ENCODE measurements around the gene SBK3. TPM values are rescaled to one million over a fixed set of nuclear protein-coding genes. Genes with fewer than 3 reads are reported as not detected.

Gene SBK3
- total RNA-seq, 2 donors from 2014 or later = not detected

Other genes starting within 250 kb of the SBK3 start
- not detected for gene TMEM150B, start 220.2 kb downstream of the SBK3 start, total RNA-seq
- gene KMT5C, start 205.7 kb downstream of the SBK3 start, total RNA-seq = 10 to 100 TPM; 30.7 to 56.2 TPM
- gene COX6B2, start 190.8 kb downstream of the SBK3 start, total RNA-seq = under 1 TPM; 0.39 to 0.95 TPM
- not detected for gene GARIN5B, start 182.3 kb downstream of the SBK3 start, total RNA-seq
- gene IL11, start 175.1 kb downstream of the SBK3 start, total RNA-seq = under 1 TPM in 1 of 2 donors, not detected in 1; 0.32 TPM
- not detected for gene TMEM190, start 168.7 kb downstream of the SBK3 start, total RNA-seq
- 1 to 10 TPM; 4.5 to 7.8 TPM for gene TMEM238, start 161.3 kb downstream of the SBK3 start, total RNA-seq
- 1,000 to 10,000 TPM; 2,540 to 2,693 TPM for gene RPL28, start 159.6 kb downstream of the SBK3 start, total RNA-seq
- 100 to 1,000 TPM; 192 to 343 TPM for gene UBE2S, start 137.8 kb downstream of the SBK3 start, total RNA-seq
- gene SHISA7, start 102.2 kb downstream of the SBK3 start, total RNA-seq = not detected
- gene ISOC2, start 83.9 kb downstream of the SBK3 start, total RNA-seq = 10 to 100 TPM; 22.1 to 41.5 TPM
- not detected for gene C19orf85, start 80.8 kb downstream of the SBK3 start, total RNA-seq
- gene ZNF628, start 68.9 kb downstream of the SBK3 start, total RNA-seq = 10 to 100 TPM in 1 of 2 donors, 1 to 10 TPM in 1; 7.4 to 14.2 TPM
- gene NAT14, start 60.4 kb downstream of the SBK3 start, total RNA-seq = 10 to 100 TPM in 1 of 2 donors, 1 to 10 TPM in 1; 5.1 to 18.2 TPM
- under 1 TPM; 0.39 to 0.53 TPM for gene SSC5D, start 57.1 kb downstream of the SBK3 start, total RNA-seq
- not detected for gene SBK2, start 8.4 kb downstream of the SBK3 start, total RNA-seq
- 10 to 100 TPM in 1 of 2 donors, 1 to 10 TPM in 1; 8.7 to 10.1 TPM for gene ZNF579, start 35.3 kb upstream of the SBK3 start, total RNA-seq
- gene FIZ1, start 54.0 kb upstream of the SBK3 start, total RNA-seq = 10 to 100 TPM; 10.2 to 12.3 TPM
- gene ZNF524, start 54.7 kb upstream of the SBK3 start, total RNA-seq = 10 to 100 TPM; 21.4 to 29.7 TPM
- gene ZNF865, start 60.1 kb upstream of the SBK3 start, total RNA-seq = 10 to 100 TPM; 13.7 to 15.5 TPM
- 1 to 10 TPM; 3.6 to 3.9 TPM for gene ZNF784, start 79.0 kb upstream of the SBK3 start, total RNA-seq
- gene ZNF580, start 95.5 kb upstream of the SBK3 start, total RNA-seq = 10 to 100 TPM; 18.2 to 33.9 TPM
- gene ZNF581, start 98.1 kb upstream of the SBK3 start, total RNA-seq = 10 to 100 TPM; 39.9 to 40.0 TPM
- gene CCDC106, start 102.7 kb upstream of the SBK3 start, total RNA-seq = 10 to 100 TPM in 1 of 2 donors, 1 to 10 TPM in 1; 2.9 to 13.6 TPM
- 100 to 1,000 TPM; 270 to 312 TPM for gene U2AF2, start 109.5 kb upstream of the SBK3 start, total RNA-seq
- 10 to 100 TPM; 23.1 to 46.4 TPM for gene EPN1, start 129.7 kb upstream of the SBK3 start, total RNA-seq
- gene NLRP9, start 192.9 kb upstream of the SBK3 start, total RNA-seq = under 1 TPM in 1 of 2 donors, not detected in 1; 0.09 TPM
- gene RFPL4A, start 213.6 kb upstream of the SBK3 start, total RNA-seq = not detected
- not detected for gene RFPL4AL1, start 223.6 kb upstream of the SBK3 start, total RNA-seq